HG03025 (cell line): ENCODE results near the gene ITPR1.

Source experiments
- ATAC-seq: cut with Tn5 transposase; IDR thresholded peaks from one replicate; pipeline ENCODE4 v1.9.1; 2021; ENCODE audit warnings: mild to moderate bottlenecking, moderate library complexity; ENCODE audit not compliant: unreplicated experiment, low FRiP score

ITPR1 gene

DNA sequence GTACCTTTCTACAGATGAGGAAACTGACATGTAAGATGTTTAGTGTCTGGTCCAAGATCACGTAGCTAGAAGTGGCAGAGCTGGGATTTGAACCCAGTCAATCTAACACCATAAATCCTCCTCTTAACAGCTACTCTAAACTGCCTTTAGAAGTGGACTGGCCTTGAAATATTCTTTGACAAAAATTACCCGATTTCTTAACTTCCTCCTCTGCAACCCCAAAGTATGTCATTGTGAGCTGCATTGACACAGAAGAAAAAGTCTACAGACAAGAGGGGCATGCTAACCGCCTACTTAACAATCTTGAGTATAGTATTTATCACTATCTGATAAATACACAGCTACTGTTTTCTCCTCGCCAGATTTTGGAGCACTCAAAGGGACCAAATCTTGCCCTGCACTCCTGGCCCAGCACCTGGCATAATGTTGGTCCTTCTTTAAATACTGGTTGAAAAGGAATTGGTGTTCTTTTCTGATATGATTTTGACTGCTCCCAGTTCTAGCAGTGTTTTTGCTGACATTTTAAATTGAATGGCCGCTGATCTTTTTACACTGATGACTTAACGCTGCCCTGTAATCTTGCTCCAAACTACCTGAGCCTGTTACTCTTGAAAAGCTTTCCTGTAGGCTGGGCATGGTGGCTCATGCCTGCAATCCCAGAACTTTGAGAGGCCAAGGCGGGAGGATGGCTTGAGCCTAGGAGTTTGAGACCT, 36.9 kb downstream of the ITPR1 start:
- ATAC-seq = no peak

DNA sequence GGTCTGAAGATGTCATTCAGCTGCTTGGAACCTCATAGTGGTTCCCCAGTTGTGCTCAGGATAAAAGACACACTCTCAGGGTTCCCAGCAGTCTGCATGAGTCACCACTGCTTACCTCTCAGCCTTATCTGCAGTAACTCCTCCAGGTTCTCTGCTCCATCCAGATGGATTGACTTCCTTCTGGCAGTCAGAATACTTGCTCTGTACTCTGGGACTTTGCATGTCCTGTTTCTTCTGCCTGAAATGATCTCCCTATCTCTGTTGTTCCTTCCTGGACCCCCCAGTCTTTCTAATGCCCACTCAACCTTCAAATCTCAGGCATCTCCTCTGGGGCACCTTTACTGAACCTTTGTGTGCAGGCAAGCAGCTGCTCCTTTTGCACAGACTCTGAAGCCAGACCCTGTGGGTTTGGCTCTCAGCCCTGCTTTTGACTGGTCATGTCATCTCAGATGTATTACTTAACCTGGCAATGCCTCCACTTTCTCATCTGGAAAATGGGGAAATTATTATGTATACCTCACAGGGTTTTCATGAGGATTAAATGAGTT, 38.4 kb downstream of the ITPR1 start:
- ATAC-seq = no peak

DNA sequence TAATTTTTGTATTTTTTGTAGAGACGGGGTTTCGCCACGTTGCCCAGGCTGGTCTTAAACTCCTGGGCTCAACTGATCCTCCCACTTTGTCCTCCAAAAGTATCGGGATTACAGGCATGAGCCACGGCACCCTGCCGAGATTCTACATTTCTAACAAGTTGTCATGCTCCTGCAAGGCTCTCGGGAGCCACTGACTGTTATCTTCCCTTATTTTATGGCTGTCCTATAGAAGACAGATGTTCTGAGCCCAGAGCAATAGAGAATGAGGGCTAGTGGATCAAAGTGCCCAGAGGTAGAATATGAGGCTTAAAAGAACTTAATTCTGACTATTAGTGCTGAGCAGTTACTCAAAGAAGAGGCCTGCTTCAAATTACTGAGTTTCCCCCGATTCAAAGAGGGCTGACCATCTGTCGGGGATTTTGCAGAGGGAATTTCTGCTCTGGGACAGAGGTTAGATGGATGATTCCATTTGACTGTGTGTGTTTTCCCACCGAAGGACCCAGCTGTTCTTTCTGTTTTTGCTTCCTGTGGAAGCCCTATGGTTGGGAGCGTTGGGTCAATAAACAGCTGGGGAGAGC, 39.5 kb downstream of the ITPR1 start:
- ATAC-seq = no peak

DNA sequence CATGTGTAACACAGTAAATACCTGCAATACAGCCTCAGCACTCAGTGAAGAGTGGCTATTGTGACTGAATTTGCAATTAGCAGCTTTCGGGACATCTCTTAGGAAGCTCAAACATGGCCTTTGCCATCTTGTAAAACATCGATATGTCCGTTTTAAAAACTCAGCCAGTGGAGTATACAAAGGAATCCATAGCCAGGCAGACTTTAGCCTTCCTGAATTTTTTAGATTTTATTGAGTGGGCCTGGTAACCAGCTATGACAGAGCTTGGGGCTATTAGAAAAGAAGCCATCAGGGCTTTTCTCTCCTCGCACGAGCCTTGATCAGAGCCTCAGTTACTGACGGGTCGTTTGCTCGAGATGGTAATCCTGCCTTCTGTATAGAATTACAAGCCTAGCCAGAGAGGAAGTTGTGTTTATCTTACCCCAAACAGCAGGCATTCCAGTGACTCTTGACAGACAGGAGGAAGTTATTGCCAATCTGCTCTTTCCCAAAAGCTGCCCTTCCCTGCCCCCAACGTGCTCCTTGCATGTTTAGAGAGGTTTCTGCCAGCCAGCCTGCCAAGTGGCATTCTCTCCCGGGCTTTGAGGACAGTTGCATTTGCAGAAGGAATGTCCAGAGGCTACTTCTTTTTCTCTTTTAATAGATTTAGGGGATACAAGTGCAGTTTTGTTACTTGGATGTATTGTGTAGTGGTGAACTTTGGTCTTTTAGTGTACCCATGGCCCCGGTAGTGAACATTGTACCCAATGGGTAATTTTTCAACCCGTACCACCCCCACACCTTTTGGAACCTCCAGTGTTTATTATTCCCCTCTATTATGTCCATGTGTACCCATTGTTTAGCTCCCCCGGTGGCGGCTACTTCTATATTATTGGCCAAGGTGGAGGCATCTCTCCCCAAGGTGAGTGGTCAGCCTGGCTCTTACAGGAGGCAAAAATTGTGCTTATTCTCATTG, 40.6 kb downstream of the ITPR1 start:
- no peak for ATAC-seq

DNA sequence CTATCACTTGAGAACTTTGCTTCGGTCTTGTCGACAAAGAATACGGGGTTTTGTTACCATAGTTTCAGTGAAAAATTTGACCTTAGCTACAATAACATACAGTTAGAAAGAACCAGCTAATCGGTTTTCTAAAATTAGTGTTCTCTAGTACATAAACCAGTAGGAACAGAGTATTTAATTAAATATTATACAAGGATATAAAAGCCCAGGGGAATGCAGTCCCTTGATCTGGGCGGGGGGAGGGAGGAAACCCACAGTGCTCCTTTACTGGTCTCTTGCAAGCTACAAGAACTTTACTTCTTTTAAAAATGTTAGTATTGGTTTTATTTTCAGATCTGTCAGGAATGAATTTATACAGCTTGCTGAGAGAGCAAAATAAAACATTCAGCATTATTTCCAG, 41.8 kb downstream of the ITPR1 start:
- ATAC-seq = no peak

DNA sequence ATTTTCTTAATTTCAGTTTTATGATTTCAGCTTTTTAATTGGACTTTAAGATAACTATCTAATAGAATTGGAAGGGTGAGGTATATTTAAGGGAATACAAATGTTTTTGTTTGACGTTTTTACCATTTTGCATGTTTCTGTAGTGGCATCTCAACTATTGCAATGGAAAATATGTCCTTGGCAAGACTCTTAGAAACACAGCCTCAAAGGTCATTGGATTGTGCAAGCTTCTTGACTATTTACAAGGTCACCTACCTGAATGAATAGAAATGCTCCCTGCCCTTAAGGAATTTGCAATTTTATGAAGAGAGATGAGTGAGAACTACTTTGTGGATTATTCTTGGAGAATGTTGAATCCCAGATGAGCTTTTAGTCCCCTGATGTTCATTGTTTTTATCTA, 43.1 kb downstream of the ITPR1 start:
- ATAC-seq = no peak

DNA sequence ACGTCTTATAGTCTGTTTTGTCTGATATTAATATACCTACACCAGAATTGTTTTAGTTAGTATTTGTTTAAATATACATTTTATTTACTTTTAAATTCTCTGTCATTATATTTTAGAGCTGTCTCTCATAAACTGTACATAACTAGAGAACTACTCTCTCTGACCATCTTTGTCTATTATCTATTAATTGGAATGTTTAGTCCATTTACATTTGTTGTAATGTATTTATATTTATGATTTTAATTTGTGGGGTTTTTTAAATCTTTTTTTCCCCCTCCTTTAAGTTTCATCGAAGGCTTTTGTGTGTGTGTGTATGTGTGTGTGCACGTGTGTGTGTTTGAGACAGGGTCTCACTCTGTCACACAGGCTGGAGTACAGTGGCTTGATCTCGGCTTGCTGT, 47.1 kb downstream of the ITPR1 start:
- no peak for ATAC-seq

DNA sequence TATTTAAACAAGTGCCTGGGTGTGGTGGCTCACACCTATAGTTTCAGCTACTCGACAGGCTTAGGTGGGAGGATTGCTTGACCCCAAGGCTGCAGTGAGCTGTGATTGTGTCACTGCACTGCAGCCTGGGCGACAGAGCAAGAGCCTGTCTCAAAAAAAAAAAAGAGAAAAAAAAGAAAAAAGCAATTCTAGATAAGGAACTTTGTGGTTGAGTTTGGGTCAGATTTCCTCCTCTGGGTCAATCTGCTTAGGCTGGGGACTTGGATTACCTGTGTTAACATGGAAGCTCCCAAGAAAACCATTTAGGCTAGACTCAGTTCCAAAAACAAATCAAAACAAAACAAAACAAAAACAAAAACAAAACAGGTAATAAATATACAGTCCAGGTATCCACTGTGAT, 50.0 kb downstream of the ITPR1 start:
- no peak for ATAC-seq

DNA sequence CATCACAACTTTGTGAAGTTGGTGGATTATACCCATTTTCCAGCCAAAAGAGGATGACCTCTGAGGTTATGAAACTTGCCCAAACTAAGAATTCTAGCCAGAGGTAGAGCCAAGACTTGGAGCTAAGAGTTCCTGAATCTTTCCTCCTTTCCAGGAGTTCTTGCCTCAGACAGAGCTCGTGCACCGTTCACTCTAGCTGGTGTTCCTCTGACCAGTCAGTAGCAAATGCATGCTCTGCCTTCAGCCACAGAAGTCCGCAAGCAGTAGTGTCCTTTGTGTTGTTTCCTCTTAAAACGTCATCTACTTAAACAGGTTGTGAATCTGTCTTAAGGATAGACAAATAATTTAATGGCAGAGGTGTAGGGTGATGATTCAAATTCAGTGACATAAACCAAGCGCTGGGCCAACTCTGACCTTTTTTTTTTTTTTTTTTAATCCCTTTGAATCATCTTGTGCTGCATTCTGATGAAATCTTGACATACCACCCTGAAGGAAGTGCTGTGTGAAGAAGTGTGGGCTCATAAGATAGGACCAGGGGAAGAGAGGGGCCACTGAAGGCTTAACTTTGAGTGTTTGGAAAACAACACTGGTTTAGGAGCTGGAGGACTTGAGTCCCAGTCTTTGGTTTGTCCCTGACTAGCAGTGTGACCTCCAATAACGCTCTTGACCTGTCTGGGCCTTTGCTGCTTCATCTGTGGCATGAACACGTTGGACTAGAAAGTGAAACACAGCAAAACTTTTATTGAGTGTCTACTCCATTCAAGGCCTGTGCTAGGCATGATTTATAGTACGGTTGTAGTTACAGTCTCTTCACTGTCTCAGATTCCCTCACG, 53.4 kb downstream of the ITPR1 start:
- ATAC-seq = no peak

DNA sequence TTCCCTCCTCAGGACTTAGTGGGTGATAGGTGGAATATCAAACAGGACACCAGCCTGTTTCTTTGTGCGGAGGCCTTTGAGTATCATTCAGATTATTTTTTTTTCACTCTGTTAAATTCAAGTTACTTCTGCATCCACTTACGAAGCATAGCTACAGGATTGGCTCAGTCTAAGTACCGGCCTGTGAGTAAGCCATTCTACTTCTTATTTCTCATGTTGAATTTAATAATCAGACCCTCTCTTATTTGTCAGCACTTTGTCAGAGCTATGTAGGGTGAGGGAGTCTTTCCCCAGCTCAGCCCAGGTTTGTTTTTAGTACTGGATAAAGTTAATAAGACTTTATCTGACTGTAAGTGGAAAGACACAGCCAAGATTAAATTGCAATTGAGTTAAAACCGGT, 54.7 kb downstream of the ITPR1 start:
- ATAC-seq = no peak

DNA sequence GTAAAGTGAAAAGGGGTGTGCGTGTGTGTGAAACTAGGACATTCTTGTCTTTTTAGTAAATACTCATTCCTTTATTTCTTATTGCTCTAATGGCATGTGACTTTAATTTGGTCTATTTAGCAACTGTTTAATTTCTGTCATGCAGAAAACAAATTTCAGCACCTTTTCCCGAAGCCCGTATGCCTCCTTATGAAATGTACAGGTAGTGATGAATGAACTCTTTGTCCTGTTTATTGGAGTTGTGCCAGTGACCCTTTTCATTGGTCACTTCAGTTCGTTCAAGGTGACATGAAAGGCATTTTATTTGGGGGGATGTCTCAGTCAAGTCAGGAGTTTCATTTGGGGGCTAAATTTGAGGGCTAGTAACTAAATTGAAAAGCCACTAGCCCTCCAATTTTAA, 55.2 kb downstream of the ITPR1 start:
- no peak for ATAC-seq

DNA sequence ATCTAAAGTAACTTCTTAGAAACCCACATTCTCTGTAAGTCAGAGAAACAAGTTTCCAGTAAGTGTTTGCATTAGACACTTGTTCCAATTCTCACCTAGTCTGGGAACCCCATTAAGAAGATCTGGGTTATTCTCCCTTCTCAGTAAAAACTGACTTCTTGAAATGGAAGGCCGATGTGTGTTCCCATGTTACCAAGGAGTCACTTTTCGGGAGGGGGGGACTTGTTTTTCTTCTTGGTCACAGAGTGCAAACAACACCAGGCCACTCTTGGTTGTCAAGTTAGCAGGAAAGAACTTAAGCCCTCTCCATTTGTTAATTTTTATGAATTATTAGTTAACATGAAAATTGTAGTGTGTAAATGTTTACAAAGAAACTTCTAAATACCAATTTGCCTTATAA, 55.6 kb downstream of the ITPR1 start:
- ATAC-seq = no peak

DNA sequence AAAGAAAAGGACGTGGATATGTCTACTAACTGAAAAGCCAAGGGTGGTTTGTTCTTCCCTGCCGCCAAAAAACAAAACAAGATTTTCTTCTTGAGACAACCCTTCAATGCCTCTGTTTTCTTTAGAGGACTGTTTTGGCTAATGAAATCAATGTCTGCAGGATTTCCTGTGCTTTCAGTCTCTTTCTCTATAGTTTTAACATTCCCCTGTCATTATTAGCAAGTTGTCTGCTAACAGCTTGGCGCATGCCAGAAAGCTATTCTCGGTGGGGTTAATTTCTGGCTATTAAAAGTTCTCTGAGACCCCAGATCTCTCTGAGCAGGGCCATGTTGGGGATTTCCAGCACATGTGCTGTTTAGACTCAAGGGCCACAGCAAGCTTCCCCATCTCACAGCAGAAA, 56.7 kb downstream of the ITPR1 start:
- no peak for ATAC-seq

DNA sequence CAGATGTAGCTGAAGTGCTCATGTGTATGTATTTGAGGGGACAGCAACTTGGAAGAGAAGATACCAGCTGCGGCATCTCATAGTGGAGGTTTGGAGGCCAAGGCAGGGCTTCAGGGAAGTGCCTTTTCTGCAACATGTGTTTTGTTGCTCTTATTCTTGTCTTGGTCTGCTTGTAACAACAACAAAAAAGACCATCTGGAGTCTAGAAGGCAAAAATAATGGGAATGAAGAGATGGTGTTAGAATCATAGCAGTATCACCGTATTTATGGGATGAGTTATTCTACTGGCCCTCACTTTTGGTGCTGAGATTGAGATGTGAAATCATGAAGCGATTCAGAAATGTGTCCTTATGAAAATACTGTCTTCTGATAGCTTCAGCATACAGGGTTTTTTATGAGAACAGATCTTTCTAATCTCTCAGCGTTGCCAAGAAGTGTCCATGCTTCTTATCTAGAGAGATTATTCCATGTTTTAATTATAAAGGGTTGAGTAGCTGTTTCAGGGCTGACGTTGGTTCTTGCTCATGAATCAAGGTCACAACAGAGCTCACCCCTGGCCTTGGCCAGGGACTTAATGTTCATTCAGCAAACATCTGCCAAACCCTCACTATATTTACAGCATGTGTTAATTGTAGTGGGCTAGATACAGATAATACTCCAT, 58.0 kb downstream of the ITPR1 start:
- no peak for ATAC-seq

DNA sequence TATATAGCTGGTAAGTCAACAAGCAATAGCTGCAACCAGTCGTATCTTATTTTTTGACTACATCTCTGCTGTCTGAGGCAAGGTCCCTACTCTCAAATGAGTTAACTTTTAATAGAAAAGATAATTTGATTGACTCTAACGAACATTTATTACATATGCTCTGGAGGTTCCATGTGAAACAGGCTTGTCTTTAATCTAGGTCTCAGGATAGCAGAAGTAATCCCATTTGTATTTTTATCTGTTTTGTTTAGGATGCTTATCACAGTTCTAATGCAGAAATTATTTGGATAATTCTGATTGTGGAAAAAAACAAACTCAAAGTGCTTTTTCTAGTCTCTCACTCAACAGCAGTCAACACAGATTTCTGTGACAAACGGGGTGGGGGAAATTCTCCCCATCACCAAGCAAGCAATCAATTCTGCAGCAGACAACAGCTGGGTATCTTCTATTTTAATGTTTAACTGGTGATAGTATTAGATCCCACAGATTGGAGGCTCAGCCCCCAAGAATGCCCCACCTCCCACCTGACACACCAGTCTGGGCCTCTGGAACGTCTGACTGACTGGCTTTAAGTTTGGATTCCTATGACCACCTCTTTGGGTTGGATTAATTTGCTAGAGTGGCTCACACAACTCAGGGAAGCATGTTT, 58.8 kb downstream of the ITPR1 start:
- ATAC-seq = no peak

DNA sequence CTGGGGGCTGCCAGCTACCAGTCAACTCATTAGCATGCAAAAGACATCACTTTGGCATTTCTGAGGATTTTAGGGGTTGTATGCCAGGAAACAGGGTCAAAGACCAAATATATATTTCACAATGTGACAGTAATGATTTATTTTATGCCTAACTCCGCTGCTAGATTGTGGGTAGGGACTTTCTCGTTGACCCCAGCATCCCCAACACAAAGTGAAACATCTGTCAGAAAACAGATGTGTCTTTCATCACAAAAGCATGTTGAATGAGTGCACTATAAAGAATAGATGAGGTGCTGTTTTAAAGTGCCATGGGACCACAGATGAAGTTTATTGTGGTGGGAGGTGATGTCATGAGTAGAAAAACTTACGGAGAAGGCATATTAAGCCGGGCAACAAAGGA, 59.7 kb downstream of the ITPR1 start:
- ATAC-seq = no peak

DNA sequence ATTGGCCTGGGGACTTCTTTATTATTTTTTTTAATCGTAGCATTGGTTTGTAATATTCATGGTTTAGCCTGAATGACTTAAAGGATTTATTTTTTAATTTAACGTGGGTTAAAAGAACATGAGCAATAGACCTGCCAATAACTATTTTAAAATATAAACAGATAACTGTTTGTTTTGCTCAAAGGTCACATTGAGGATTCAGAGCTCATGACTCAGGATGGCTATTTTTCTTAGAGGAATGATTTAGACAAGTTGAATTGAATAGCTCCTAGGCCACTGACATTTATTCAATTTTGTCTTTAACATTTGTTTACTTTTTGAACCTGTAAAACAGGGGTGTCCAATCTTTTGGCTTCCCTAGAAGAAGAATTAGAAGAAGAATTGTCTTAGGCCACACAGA, 68.5 kb downstream of the ITPR1 start:
- ATAC-seq = no peak

DNA sequence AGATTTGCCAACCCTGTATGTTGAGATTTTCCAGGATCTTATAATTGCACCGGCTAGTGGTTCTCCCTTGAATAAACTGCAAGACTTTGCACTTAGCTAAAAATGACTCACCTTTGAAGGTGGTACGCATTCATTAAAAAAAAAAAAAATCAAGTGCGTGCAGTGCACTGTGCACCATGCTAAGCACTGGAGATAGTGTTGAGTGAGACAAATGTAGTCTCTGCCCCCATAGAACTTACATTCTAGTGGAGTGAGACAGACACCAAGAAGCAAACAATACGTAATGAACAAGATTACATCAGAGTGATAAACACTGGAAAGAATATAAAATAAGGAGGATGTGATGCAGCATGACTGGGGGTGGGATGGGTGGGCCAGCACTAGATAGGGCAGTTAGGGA, 69.4 kb downstream of the ITPR1 start:
- ATAC-seq = no peak

DNA sequence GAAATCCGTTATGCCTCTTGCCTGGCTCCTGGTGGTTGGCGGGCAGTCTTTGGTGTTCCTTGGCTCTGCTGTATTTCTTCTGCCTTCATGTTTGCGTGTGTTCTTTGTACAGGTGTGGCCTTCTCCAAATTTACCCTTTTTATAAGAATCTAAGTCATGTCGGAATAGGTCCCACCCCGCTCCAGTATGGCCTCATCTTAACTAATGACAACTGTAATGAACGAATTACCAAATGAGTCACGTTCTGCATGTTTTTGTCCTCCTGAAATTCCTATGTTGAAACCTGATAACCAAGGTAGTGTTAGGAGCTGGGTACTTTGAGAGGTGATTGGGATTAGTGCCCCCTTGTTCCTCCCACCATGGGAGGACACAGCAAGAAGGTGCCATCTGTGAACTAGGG, 71.1 kb downstream of the ITPR1 start:
- no peak for ATAC-seq
